NCI-H2227 treated with DMSO at 0.1 percent for 48 hours (cell line): ENCODE measurements around the gene SDK2.

Source experiments
- DNase-seq: peaks from one replicate; lab custom pipeline; 2025; lab: John Stamatoyannopoulos, UW

SDK2 gene

DNA sequence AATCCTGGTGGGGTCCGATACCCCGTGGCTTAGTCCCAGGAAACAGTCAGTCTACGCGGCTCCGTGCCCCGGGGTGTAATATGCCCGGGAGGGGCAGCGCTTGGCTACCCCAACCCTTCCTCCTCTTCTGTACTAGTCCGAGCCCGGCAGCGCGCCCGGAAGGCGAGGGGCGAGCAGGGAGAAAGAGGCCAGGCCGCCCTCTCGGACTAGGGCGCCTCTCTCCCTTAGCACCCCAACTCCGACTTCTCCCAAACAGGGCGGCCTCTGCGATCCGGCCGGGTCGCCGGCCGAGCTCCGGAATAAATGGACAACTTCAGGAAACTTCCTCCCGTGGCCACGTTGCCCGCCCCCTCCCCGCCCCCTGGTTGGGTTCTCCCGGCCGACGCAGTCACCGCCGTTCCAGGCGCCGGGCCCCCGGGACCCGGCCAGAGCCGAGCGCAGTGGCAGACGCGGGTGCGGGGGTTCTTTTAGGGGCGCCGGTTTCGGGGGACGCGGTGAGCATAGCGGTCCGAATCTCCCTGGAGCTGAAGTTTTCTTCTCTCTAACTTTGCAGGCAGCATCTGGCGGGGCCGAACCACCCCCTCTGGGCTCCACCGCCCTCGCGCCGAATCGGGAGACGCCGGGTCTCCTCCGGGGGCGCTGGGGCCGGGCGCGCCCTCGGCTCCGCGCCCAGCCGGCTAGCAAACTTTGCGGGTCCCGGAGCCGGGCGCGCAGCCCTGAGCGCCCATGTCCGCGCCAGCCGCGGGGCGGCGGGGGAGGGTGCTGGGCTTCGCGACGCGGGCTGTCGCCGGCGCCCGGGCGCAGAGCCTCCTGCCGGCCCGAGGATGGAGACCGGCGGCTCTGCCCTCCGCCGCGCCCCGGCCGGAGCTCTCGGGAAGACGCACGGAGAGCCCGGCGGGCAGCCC, at the start of gene SDK2:
Gene SDK2 (minus strand): TSS at position 301 of the 905 bp plus-strand sequence. CDS start 357 bp downstream, outside the sequence.
- DNase-seq: peak; percentile 18

- DNase-seq: no peak
Observed at GRCh38 chr17:73693071-73693470, 48.8 kb upstream of the SDK2 start.

DNA sequence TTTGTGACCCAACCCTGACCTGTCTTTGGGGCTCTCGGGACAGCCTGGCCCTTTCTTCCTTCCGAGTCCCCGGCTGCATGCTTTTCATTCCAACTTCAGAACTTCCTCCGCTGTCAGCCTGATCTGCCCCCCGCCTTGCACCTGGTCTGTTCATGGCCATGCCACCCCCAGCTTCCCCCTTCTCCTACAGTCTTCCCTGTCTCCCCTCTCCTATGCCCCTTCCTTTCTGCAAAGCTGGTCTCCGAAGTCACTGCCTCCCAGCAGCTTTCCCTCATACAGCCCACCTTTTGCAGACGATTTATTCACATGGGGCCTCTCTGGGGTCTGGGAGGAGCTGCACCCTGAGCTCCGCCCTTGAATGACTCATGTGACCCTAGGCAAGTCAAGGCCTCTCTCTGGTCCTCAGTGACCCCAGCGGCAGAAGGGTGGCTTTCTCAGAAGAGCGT, 47.1 kb upstream of the SDK2 start:
- no peak for DNase-seq

- no peak for DNase-seq
Observed at GRCh38 chr17:73690676-73691075, 46.4 kb upstream of the SDK2 start.

- DNase-seq: no peak
Observed at GRCh38 chr17:73689596-73690275, 45.5 kb upstream of the SDK2 start.

DNA sequence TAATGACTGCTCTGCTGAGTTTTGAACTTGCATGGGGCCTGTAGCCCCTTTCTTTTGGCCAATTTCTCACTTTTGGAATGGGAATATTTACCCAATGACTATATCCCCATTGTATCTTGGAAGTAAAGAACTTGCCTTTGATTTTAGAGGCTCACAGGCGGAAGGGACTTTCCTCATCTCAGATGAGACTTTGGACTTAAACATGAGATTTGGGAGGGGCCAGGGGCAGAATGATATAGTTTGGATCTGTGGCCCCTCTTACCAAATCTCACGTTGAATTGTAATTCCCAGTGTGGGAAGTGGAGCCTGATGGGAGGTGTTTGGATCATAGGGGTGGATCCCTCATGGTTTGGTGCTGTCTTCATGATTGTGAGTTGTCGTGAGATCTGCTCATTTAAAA, 42.7 kb upstream of the SDK2 start:
- DNase-seq: no peak

DNA sequence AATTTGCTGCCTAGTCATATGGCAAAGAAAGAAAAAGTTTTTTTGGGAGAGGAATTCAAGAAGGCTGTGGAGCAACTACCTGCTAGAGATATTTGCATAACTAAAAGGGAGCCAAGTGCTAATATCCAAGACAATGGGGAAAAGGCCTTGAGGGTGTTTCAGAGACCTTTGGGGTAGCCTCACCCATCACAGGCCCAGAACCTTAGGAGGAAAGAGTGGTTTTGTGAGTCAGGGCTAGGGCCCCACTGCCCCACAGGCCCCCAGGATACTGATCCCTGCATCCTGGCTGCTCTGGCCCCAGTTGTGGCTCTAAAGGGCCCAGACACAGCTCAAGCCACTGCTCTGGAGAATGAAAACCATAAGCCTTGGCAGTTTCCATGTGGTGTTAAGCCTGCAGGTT, 41.9 kb upstream of the SDK2 start:
- DNase-seq: no peak

DNA sequence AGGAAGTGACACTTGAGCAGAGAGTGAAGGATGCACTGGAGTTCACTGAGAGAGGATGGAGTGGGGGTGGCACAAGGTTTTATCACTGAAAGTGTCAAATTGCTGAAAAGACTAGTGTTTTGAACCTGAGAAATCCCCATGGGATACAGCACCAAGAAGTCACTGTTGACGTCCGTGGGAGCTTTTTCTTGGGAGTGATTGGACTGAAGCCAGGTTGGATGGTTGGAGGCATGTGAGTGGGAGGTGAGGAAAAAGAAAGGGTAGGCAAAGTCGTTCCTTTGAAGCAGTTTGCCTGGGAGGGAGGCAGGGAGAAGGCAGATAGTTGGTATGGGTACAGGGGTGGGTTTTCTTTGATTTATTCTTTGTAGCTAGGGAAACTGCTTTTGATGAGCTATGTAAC, 39.9 kb upstream of the SDK2 start:
- DNase-seq: no peak

- no peak for DNase-seq
Observed at GRCh38 chr17:73683771-73684170, 39.5 kb upstream of the SDK2 start.

GRCh38 chr17:73681946-73682345, 37.7 kb upstream of the SDK2 start:
- DNase-seq: no peak

DNA sequence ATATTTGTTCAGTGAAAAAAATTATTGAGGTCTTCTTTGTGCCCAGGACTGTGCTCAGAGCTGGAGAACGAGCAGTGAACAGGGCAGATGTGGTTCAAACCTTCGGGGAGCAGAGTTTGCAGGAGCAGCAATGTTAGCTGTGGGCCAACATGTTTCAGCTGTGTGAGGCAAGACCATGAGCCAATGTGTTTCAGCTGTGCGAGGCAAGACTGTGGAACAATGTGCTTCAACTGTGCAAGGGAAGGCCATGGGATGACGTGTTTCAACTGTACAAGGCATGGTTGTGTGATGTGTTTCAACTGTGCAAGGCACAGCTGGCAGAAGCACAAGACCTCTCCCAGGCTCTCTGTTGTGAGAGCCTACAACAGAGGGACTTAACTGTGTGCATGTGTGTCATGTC, 35.2 kb upstream of the SDK2 start:
- no peak for DNase-seq

DNA sequence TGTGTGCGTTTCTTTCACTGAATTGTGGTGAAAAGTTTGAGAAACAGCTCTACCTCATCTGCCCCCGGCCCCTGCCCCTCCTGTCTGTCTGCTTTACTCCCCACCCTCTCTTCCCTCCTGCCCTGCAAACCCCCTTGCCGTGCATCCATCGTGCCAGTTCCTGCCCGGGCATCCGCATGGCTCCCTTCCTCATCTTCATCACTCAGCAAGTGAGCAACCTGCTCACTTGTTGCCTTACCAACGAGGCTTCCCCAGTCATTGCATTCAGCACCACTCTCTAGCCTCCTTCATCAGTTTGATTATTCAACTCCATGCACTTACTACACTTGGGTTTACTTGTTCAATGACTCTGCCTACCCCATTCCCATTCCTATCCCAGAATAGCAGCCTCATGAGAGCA, 34.8 kb upstream of the SDK2 start:
- no peak for DNase-seq

GRCh38 chr17:73669771-73670170, 25.5 kb upstream of the SDK2 start:
- DNase-seq: no peak

DNA sequence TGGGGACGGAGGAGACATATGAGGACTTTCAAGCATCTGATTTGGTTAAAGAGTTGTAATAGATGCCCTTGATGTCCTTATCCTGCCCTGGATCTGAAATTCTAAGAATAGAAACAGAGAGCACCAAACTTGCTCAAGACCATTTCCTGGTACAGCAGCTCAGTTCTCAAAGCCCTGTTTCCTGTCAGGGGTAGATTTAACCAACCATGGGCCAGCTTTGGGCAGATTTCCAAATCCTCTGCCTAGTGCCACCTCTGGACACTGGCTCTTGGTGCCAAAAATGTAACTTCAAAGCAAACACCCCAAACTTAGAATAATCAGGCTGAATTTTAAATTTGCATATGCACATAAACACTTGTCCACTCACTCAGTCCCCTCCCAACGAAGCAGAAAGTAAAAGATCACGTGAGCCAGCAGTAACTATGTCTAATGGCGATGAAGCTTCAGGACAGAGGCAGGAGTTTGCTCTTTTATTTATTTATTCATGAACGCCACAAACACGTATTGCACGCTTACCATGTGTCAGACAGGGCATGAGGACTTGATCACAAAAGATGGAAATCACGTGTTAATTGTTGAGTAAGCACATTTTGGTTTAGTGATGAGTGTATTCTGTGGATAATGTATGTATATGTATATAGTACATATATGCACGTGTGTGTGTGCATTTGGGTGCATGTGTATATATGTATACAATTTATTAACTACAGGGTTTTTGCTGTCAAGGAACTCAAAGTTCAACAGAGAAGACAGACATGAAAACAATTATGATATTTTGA, 23.1 kb upstream of the SDK2 start:
- DNase-seq: no peak

- no peak for DNase-seq
Observed at GRCh38 chr17:73663614-73664013, 19.4 kb upstream of the SDK2 start.

DNA sequence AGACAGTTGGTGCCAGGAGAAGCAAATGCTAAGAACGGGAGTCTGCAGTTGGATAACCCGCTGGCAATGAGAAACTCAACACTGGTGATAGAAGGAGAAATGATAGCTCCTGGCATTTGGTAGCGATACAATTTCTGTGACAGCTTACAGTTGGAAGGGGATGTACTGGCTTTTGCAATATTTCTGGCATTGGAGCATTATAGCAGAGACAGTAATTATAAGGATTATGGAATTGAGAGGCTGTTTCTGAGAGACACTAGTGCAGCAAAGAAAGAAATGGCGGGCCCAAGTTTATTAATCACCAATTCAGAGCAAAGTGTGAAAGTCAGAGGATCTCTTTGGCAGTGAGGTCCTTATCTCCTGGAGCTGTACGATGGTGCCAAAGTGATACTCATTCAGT, 16.1 kb upstream of the SDK2 start:
- DNase-seq: no peak

DNA sequence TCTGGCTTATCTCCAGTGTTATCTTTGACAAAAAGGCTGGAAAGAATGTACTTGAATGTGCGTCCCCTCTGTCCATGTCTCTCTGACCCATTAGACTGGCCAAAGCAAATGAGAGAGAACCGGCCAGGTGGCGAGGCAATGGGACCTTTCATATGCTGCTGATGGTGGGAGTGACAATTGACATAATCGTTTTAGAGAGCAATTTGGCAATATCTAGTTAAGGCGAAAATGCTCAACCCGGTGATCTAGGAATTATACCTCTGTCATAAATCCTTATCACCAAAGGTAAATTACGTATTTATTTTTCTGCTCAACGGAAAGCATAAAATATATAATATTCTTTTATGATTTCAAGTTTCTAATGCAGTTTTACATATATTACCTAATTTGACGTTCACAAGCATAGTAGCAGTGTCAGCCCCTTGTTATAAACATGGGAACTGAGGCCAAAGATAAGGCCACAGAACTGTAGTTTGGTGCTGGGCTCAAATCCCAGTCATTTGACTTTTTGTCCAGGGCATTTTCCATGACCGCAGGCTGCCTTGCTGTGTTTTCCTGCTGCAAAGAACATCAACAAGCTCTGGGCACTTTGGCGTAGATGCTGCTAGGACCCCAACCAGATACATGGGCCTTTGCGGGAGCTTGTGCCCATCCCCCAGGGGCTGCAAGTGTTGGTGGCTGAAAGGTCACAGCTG, 14.7 kb upstream of the SDK2 start:
- DNase-seq: no peak

GRCh38 chr17:73657473-73658116, 13.3 kb upstream of the SDK2 start:
- DNase-seq: peak; percentile 21

- DNase-seq: no peak
Observed at GRCh38 chr17:73654241-73654640, 10.0 kb upstream of the SDK2 start.

- no peak for DNase-seq
Observed at GRCh38 chr17:73653810-73654209, 9.6 kb upstream of the SDK2 start.

- no peak for DNase-seq
Observed at GRCh38 chr17:73652886-73653480, 8.7 kb upstream of the SDK2 start.
